Heart left ventricle (tissue), 16 donors: ENCODE measurements around the gene COL20A1. TPM values are rescaled to one million over a fixed set of nuclear protein-coding genes. Genes with fewer than 3 reads are reported as not detected.

ENCODE experiments used
- ATAC-seq, 4 donors: fragments of 200-7000 bp; cut with Tn5 transposase; one replicate each; pipeline ENCODE4 v1.9.1; 2020 to 2022; ENCODE audit warnings: moderate library complexity in 4 of 4, mild to moderate bottlenecking in 3 of 4, moderate number of reproducible peaks in 1 of 4
- DNase-seq, 5 donors: peaks; one replicate each; pipeline ENCODE4 v3.0.0-alpha.2; 2020
- H3K27ac ChIP-seq, 12 donors: fragments of 200-600 bp; sonication (generic) in 4 of 12; one replicate each; pipeline versions ENCODE4 v1.5.0 to v1.8.0; 2016 to 2022; ENCODE audit warnings: mild to moderate bottlenecking in 2 of 12
- H3K27me3 ChIP-seq, 9 donors: fragments of 200-600 bp; sonication (generic) in 2 of 9; one replicate each; pipeline versions ENCODE4 v1.5.1 to v1.8.0; 2016 to 2022; ENCODE audit warnings: mild to moderate bottlenecking in 3 of 9
- H3K36me3 ChIP-seq, 9 donors: fragments of 200-600 bp; sonication (generic) in 2 of 9; one replicate each; pipeline versions ENCODE4 v1.5.0 to v1.8.0; 2018 to 2022; ENCODE audit warnings: mild to moderate bottlenecking in 2 of 9
- H3K4me1 ChIP-seq, 12 donors: fragments of 200-600 bp; sonication (generic) in 4 of 12; one replicate each; pipeline versions ENCODE4 v1.5.0 to v1.8.0; 2016 to 2022; ENCODE audit warnings: mild to moderate bottlenecking in 3 of 12
- H3K4me3 ChIP-seq, 12 donors: fragments of 200-600 bp; sonication (generic) in 4 of 12; one replicate each; pipeline versions ENCODE4 v1.5.0 to v1.8.0; 2017 to 2022; ENCODE audit warnings: mild to moderate bottlenecking in 9 of 12, moderate library complexity in 4 of 12
- H3K9me3 ChIP-seq, 12 donors: fragments of 200-600 bp; sonication (generic) in 4 of 12; one replicate each; pipeline versions ENCODE4 v1.5.0 to v1.8.0; 2016 to 2022; ENCODE audit warnings: mild to moderate bottlenecking in 1 of 12
- POLR2A ChIP-seq, 2 donors: fragments of 450-650 bp; IDR thresholded peaks; one replicate each; pipeline ENCODE4 v1.6.1; 2017; ENCODE audit warnings: antibody characterized with exemption in 2 of 2, mild to moderate bottlenecking in 2 of 2, moderate library complexity in 2 of 2
- WGBS, 4 donors: extraction: QIAGEN DNeasy Blood & Tissue Kit in 2 of 4; methylation state at CpG; one replicate each; pipeline versions ENCODE4 v1.1.5 to v1.1.7; 2013 to 2018; 5-methylcytosine and 5-hydroxymethylcytosine counted together
- intact Hi-C, 10 donors: fragments of 100-400 bp; cut with DNase I; formaldehyde crosslinking; loops; one replicate each; pipeline versions ENCODE4 v1.11.1 to v1.14.2; 2022
- polyA plus RNA-seq, 2 donors: library from polyadenylated mRNA; stranded (reverse); fragments of 200-250 nt; gene quantifications; one replicate each; pipeline ENCODE4 v1.2.3, GENCODE V29; 2013
- total RNA-seq, 9 donors: library from RNA; depleted of rRNA in 2 of 9; stranded (reverse); fragments of >200 nt in 2 of 9; fragmentation: NEBNext Ultra II Directional in 3 of 9; extraction: Animal tissue kit (Norgen Biotek cat#: 25700) in 3 of 9; gene quantifications; one replicate each; pipeline versions ENCODE4 v1.1.0 to v1.2.4, GENCODE V29; 2016 to 2023
- TF ChIP-seq, protein P1 (sequence below), 12 donors: fragments of 200-600 bp; sonication (generic) in 4 of 12; IDR thresholded peaks; one replicate each; pipeline versions ENCODE4 v1.5.0 to v1.8.0; 2018 to 2022; ENCODE audit warnings: antibody characterized with exemption in 12 of 12, mild to moderate bottlenecking in 5 of 12
- donor health status: ischemic (EF 13 %, LVEDD 7.1; RV severe dilation, severe dysfunction).
- donor health status: healthy with polysubstance abuse.
- donor health status: DM: no; HTN: yes; CAD: no.
- donor health status: DM: no; HTN: no; CAD: no.
- donor health status: ischemic (EF 25% LVEDD 6.9; RV normal size, moderate dysfunction).
- donor health status: ischemic (EF 25% LVEDD 5.7; RV mildly dilated, moderate dysfunction).
- donor health status: healthy.
- donor health status: DM: yes; HTN: yes; CAD: no.
- donor health status: ischemic (EF 35%, LVEDD 5.7; RV mildly dilated, moderate dysfunction).
- donor health status: nonischemic (EF 11% LVEDD 7.7; RV severe dilation, severe dysfunction).
- donor health status: DM: yes; HTN: yes; CAD: no.
- donor health status: PGD.
- donor health status: ischemic (EF 29% LVEDD 5.4; RV normal size, mild dysfunction).
- donor health status: nonischemic (EF 23%, LVEDD 6.1; RV moderate dilation, normal function).

COL20A1 gene
- total and polyA plus RNA-seq, 11 donors: not detected

DNA sequence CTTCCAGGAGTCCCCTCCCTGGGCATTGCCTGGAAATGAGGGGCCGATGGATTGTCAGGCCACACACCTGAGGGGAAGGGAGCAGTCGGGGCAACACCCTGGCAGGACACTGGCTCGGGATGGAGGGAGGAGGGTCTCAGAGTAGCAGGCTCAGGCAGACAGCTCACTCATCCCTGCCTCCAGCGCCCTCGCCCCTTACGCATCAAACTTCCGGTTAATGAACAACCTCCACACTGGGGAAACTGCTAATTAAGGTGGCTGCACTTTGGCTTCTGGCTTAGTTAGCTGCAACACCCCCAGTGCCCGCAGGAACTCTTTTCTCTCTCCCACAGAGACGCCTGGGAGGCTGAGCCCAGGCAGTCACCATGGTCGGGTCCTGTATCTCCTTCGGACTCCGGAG is 81.5 kb downstream of the COL20A1 start:
- no peak for TF ChIP-seq POLR2A (IDR thresholded peaks at IDR 0.05)
- TF ChIP-seq, protein P1, sequence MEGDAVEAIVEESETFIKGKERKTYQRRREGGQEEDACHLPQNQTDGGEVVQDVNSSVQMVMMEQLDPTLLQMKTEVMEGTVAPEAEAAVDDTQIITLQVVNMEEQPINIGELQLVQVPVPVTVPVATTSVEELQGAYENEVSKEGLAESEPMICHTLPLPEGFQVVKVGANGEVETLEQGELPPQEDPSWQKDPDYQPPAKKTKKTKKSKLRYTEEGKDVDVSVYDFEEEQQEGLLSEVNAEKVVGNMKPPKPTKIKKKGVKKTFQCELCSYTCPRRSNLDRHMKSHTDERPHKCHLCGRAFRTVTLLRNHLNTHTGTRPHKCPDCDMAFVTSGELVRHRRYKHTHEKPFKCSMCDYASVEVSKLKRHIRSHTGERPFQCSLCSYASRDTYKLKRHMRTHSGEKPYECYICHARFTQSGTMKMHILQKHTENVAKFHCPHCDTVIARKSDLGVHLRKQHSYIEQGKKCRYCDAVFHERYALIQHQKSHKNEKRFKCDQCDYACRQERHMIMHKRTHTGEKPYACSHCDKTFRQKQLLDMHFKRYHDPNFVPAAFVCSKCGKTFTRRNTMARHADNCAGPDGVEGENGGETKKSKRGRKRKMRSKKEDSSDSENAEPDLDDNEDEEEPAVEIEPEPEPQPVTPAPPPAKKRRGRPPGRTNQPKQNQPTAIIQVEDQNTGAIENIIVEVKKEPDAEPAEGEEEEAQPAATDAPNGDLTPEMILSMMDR (IDR thresholded peaks at IDR 0.05): no peak
- H3K27ac ChIP-seq: no peak overlapping the region
- no peak for DNase-seq

DNA sequence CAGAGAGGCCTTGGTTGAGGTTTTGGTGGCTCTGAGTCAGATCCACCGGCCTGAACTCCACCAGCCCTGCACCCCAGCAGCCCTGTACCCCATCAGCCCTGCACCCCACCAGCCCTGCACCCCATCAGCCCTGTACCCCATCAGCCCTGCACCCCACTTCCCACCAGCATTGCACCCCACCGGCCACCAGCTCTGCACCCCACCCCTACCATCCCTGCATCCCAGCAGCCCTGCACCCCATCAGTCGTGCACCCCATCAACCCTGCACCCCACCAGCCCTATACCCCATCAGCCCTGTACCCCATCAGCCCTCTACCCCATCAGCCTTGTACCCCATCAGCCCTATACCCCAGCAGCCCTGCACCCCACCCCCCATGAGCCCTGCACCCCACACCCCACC is 82.5 kb downstream of the COL20A1 start:
- Histone ChIP-seq H3K4me1 (peaks cover 0 to 13% (median 6%) of the 10 kb centered on the region in 12 donors), H3K36me3 (no peaks in the 10 kb centered on the region), H3K27ac (no peak overlapping the region), H3K4me3 (no peak overlapping the region), H3K9me3 (no peaks in the 10 kb centered on the region), H3K27me3 (peaks cover 10 to 77% (median 19%) of the 10 kb centered on the region in 9 donors)
- DNase-seq: no peak
- no peak for ATAC-seq
- WGBS, 4 donors: 84 to 93% (median 88%) methylated on average over 3 of the region's 3 CpGs
- TF ChIP-seq POLR2A (IDR thresholded peaks at IDR 0.05): no peak
- TF ChIP-seq, protein P1 (IDR thresholded peaks at IDR 0.05): no peak
- intact Hi-C loops: no loop called here

More for the DNA sequence above, 81.5 kb downstream of the COL20A1 start:
- peaks cover 0 to 18% (median 7%) of the 10 kb centered on the region in 12 donors for H3K4me1 ChIP-seq
- peaks cover 10 to 74% (median 19%) of the 10 kb centered on the region in 9 donors for H3K27me3 ChIP-seq
- no peaks in the 10 kb centered on the region for H3K9me3 ChIP-seq
- H3K36me3 ChIP-seq: no peaks in the 10 kb centered on the region
- ATAC-seq: no peak
- 59 to 82% (median 71%) methylated on average over 10 to 12 of the region's 12 CpGs for WGBS, 4 donors
- intact Hi-C loops: no loop called here
- H3K4me3 ChIP-seq: no peak overlapping the region

DNA sequence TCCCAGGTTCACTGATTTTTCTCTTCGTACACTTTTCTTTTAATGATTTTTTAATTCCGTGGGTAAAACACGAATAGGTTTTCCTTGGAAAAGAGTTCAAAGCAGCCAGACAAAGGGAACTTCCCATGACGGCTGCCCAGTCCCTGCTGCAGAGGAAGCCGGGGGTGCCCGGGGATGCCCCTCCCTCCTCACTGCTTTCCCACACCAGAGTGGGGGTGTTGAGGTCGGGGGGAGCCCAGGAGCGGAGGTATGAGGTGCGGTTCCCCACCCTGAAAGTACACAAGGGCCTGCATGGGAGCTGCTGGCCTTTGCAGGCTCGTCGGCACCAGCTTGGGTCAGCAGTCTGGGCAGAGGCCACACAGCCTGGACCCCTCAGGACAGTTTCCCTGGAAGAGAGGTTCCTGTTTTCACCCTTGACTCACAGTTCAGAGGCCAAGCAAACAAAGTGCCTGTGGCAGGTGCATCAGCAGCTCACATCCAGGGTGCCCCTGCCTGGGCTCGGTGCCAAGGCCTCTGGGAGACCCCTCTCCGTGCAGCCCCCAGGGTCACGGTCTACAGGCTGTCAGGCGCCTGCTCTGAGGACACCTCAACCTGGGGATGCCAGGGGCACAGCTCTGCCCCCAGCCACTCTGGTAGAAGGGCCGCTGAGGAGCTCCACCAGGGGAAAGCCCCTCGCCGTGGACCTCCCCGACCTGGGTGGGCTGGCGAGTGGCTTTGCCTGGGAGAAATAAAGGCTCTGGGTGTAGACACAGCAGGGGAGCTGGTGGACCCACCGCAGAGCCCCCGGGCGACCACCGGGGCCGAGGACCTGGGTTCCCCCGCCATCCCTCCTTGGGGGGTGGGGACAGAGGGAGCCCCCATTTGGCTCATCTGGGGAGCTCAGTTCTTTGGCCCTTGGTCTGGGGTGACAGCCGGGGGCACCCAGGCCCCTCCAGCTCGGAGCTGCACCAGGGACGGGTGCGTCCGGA is 83.6 kb downstream of the COL20A1 start:
- H3K4me3 ChIP-seq: no peak overlapping the region
- H3K9me3 ChIP-seq: no peaks in the 10 kb centered on the region
- ATAC-seq (no peak), DNase-seq (no peak)
- WGBS, 4 donors: 50 to 63% (median 56%) methylated on average over 28 to 31 of the region's 31 CpGs
- H3K27me3 ChIP-seq: peaks cover 11 to 77% (median 22%) of the 10 kb centered on the region in 9 donors
- peaks cover 0 to 2% (median 0%) of the 10 kb centered on the region in 12 donors for H3K4me1 ChIP-seq
- H3K36me3 ChIP-seq: no peaks in the 10 kb centered on the region
- H3K27ac ChIP-seq: no peak overlapping the region
- intact Hi-C loops: no loop called here
- TF ChIP-seq, protein P1 (IDR thresholded peaks at IDR 0.05): no peak
- TF ChIP-seq POLR2A (IDR thresholded peaks at IDR 0.05): no peak

DNA sequence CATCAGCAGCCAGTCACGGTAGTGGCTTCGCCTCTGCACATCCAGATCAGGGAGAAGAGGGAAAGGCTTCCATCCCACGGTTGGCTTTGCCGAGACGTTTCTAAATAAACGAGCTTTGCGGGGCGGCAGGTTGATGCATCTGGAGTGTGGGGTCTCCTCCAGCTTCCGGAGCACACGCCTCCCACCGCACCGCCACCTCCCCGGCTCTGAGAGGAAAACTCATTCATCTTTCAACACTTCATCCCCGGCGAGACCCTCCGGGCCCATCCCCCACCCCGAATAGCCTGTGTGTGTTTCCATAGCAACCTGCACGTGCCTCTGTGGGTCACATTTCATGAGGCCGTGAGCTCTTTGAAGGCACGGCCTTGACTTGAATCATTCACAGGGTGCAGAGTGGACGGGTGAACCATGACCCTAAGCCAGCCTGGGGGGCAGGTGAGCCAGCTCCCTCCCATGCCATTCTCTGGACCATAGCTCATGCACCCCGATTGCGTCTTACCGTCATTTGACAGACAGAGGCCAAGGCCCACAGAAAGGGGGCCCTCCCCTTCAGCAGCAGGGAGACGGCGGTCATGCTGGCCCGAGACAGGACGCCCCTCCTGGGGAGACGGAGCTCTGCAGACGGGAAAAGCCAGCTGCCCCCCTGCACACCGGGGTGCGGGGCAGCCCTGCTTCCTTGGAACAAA is 84.4 kb downstream of the COL20A1 start:
- 9 to 21% (median 17%) methylated on average over 24 to 32 of the region's 32 CpGs for WGBS, 4 donors
- DNase-seq: no peak
- no peak overlapping the region for H3K27ac ChIP-seq

More for the DNA sequence above, 84.4 kb downstream of the COL20A1 start:
- H3K36me3 ChIP-seq: no peaks in the 10 kb centered on the region
- TF ChIP-seq, protein P1 (IDR thresholded peaks at IDR 0.05): no peak
- TF ChIP-seq POLR2A (IDR thresholded peaks at IDR 0.05): no peak
- peaks cover 11 to 83% (median 28%) of the 10 kb centered on the region in 9 donors for H3K27me3 ChIP-seq
- H3K9me3 ChIP-seq: no peaks in the 10 kb centered on the region
- no peak overlapping the region for H3K4me3 ChIP-seq
- no peak for ATAC-seq
- intact Hi-C loops: no loop called here
- peaks cover 0 to 4% (median 0%) of the 10 kb centered on the region in 12 donors for H3K4me1 ChIP-seq
